ENCODE results near the gene RASAL1. TPM values are rescaled to one million over a fixed set of nuclear protein-coding genes. Genes with fewer than 3 reads are reported as not detected.

Gene RASAL1
- total RNA-seq, 1 donor from 2014 or later, result 0.64 TPM

DNA sequence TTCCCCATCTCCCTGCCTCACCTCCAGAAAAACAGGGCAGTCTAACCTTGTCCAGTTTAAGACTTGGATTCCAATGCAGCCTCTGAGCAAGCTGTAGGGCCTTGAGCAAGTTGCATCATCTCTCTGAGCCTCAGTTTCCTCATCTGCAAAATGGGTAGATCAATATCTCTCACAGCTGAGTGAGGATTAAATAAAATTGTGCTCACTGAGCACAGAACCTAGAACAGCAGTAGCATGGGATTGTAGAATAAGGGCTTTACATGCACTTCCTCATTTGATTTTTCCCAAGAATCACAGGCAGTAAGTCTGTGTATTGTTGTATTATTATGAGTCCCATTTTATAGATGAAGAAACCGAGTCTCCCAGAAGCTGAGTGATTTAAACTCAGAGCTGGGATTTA, 77.0 kb downstream of the RASAL1 start:
- Histone ChIP-seq H3K4me3 (no peak overlapping the region), H3K27ac (no peak overlapping the region), H3K36me3 (no peaks in the 10 kb centered on the region), H3K9me3 (no peaks in the 10 kb centered on the region), H3K4me1 (peaks cover 0 to 9% of the 10 kb centered on the region in 2 donors), H3K27me3 (peaks cover 7% of the 10 kb centered on the region)
- intact Hi-C loops (cut with DNase I), result no loop called here
- TF ChIP-seq, protein P1, sequence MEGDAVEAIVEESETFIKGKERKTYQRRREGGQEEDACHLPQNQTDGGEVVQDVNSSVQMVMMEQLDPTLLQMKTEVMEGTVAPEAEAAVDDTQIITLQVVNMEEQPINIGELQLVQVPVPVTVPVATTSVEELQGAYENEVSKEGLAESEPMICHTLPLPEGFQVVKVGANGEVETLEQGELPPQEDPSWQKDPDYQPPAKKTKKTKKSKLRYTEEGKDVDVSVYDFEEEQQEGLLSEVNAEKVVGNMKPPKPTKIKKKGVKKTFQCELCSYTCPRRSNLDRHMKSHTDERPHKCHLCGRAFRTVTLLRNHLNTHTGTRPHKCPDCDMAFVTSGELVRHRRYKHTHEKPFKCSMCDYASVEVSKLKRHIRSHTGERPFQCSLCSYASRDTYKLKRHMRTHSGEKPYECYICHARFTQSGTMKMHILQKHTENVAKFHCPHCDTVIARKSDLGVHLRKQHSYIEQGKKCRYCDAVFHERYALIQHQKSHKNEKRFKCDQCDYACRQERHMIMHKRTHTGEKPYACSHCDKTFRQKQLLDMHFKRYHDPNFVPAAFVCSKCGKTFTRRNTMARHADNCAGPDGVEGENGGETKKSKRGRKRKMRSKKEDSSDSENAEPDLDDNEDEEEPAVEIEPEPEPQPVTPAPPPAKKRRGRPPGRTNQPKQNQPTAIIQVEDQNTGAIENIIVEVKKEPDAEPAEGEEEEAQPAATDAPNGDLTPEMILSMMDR (IDR thresholded peaks at IDR 0.05), result no peak
- no peak for DNase-seq (ENCODE audit: low spot score in 2 of 2)

DNA sequence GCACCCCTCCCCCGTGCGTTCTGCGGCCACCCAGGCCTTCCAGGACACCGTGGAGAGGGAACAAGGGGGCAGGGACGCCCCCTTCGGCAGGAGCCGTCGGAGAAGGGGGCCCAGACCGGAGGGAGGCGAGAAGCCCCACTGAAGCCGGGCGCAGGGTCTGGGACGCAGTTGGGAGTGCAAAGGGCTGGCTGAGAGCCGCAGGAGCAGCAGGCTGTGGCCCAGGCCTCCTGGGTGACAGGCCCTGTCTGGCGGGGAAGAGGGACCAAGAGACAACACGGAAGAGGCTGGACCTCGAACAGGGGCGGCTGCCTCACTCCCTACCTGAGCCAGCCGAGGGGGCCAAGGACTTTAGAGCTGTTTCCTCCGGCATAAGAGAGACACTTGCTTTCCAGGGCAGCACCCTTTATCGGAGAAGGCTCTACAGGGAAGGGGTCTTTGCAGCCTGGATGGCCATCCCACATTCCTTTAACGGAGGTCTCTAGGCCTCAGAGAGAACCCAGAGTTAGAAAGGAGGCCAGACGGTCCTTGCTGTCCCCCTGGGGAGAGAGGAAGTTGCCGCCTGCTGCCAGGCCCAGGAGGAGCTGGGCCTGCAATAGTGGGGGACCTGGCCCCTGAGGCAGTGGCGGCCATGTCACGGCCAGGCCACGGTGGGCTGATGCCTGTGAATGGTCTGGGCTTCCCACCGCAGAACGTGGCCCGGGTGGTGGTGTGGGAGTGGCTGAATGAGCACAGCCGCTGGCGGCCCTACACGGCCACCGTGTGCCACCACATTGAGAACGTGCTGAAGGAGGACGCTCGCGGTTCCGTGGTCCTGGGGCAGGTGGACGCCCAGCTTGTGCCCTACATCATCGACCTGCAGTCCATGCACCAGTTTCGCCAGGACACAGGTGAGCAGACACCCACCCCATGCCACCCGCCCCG, 77.7 kb downstream of the RASAL1 start:
- Histone ChIP-seq H3K4me3 (peak overlapping the region; percentile 44 to 61), H3K9me3 (no peaks in the 10 kb centered on the region), H3K27me3 (peaks cover 7% of the 10 kb centered on the region), H3K36me3 (no peaks in the 10 kb centered on the region), H3K4me1 (peaks cover 0 to 9% of the 10 kb centered on the region in 2 donors), H3K27ac (no peak overlapping the region)
- DNase-seq (ENCODE audit: low spot score in 2 of 2), result no peak
- intact Hi-C loops (cut with DNase I), result no loop called here
- TF ChIP-seq, protein P1 (IDR thresholded peaks at IDR 0.05), result no peak

DNA sequence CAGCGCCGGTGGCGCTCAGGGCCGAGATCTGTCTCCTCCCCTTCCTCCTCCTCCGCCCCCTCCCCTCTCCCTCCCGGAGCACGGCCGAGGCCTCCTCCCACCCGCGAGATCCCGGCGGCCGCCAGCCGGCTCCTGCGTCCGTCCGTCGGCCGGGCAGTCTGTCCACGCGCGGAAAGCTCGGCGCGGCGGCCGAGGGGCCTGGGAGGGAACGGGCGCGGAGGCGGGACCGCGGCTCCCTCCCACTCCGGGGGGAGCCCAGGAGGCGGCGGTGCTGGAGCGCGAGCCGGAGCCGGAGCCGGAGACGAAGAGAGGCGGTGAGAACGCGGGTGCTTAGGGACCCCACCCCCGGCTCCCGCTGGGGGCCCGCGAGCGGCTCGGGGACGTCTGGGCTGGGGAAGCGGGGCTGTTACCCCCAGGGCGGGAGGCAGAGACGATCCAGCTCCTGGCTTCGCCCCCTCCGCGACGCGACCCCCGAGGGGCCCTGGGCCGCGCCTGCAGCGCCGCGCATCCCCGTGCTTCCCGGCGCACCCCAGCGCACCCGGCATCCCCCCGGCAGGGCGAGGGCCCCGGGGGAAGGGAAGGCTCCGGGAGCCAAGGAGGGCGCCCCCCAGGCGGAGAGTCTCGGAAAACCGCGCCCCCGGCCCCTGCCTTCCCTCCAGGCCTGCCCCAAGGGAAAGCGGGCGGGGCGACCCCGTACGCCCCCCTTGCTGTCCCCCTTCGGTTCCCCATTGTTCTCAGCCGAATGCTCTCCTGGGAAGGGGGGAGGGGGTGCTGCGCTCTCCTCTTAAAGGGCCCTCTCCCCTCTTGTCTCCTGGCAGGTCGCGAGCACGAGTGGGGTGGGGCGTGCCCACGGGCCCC, 78.7 kb downstream of the RASAL1 start, which contains the start of gene DTX1:
DTX1 (plus strand) TSS at position 100 of the 858 bp plus-strand sequence. CDS start 1,463 bp downstream, outside the sequence.
- Histone ChIP-seq H3K36me3 (no peaks in the 10 kb centered on the region), H3K27me3 (peaks cover 7% of the 10 kb centered on the region), H3K4me3 (peak within 1 kb of the TSS; percentile 44 to 61), H3K27ac (no peak within 1 kb of the TSS), H3K4me1 (peaks cover 0 to 9% of the 10 kb centered on the region in 2 donors), H3K9me3 (no peaks in the 10 kb centered on the region)
- intact Hi-C loops (cut with DNase I), result no loop called here
- TF ChIP-seq, protein P1 (IDR thresholded peaks at IDR 0.05), result no peak
- DNase-seq (ENCODE audit: low spot score in 2 of 2), result no peak

DNA sequence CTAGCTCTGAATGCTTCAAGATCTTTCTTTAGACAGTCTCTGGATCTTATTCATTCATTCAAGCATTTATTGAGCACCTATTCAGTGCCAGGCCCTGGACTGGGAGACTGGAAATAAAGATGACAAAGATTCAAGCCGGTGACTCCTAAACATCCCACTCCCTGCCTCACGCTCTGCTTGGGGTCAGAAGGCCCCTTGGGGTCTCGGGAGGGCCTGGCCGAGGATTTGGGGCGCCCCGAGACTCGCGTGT, 79.3 kb downstream of the RASAL1 start:
- intact Hi-C loops (cut with DNase I), result no loop called here
- DNase-seq (ENCODE audit: low spot score in 2 of 2), result no peak
- Histone ChIP-seq H3K9me3 (no peaks in the 10 kb centered on the region), H3K4me1 (peaks cover 0 to 9% of the 10 kb centered on the region in 2 donors), H3K36me3 (no peaks in the 10 kb centered on the region), H3K27ac (no peak overlapping the region), H3K4me3 (peak overlapping the region; percentile 44 to 61), H3K27me3 (peaks cover 7% of the 10 kb centered on the region)
- TF ChIP-seq, protein P1 (IDR thresholded peaks at IDR 0.05), result no peak

DNA sequence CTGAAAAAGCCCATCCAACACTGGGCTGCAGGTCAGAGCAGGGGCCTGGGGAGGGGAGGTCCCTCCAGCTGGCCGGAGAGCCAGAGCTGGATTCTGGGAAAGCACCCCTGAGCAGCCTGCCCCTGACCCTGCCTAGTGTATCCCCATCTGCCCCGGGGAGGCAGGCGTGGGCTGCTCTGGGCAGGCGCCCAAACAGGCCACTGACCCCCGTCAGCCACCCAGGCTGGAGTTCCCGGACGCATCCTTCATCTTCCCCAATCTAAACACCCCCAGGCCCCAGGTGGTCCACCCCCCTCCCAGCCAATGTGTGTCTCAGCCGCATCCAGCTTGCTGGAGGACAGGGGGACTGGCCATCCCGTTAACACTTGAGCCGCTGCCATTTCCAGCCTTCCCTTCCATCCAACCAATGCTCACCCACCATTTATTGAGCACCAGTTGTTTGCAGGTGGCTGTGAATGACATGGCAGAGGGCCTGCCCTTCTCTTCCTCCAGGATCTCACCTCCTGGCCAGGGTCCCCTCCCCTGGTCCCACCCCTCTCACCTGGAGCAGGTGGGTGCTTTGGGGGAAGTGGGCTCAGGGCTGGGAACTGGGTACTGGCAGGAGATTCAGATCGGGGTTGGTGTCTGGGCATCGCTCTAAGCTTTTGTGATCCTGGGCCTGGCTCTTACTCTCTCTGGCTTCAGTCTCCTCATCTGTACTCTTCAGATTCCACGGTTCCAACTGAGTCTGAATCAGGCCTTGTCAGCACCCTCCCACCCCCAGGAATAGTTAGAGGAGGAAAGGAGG, 79.8 kb downstream of the RASAL1 start:
- peaks cover 7% of the 10 kb centered on the region for H3K27me3 ChIP-seq
- H3K4me1 ChIP-seq, result peaks cover 0 to 9% of the 10 kb centered on the region in 2 donors
- intact Hi-C loops (cut with DNase I), result no loop called here
- no peak overlapping the region for H3K27ac ChIP-seq
- no peaks in the 10 kb centered on the region for H3K9me3 ChIP-seq
- TF ChIP-seq, protein P1 (IDR thresholded peaks at IDR 0.05), result no peak
- H3K36me3 ChIP-seq, result no peaks in the 10 kb centered on the region
- DNase-seq (ENCODE audit: low spot score in 2 of 2), result no peak
- H3K4me3 ChIP-seq, result no peak overlapping the region

All from ascending aorta (tissue), 2 donors.